Keratinocyte (primary cell): ENCODE data around the gene CCDC38. TPM values are rescaled to one million over a fixed set of nuclear protein-coding genes. Genes with fewer than 3 reads are reported as not detected.
"Not testable (repeated sequence)": the region's sequence is repeated elsewhere in the genome, so short reads cannot be mapped to it uniquely, and the experiment has no call there.

Source experiments
- DNase-seq: peaks from one replicate; pipeline ENCODE4 v3.0.0-alpha.2; 2011; ENCODE audit warnings: low read depth, missing footprints, low spot score
- FAIRE-seq: peaks from 2 replicates; lab custom pipeline; 2011; peaks lifted over from hg19 to GRCh38; lab: Jason Lieb, UNC
- H2AFZ ChIP-seq: 2 replicates; pipeline ENCODE4 v1.6.0; 2012; ENCODE audit warnings: low read length, control low read depth, inconsistent platforms; ENCODE audit not compliant: control insufficient read depth
- H3K27ac ChIP-seq: 2 replicates; pipeline ENCODE4 v1.5.1; 2011; ENCODE audit warnings: low read length; ENCODE audit not compliant: control insufficient read depth, insufficient read depth
- H3K27me3 ChIP-seq: 3 replicates; pipeline ENCODE4 v1.6.0; 2011; ENCODE audit warnings: low read length; ENCODE audit not compliant: control insufficient read depth, insufficient read depth; ENCODE audit errors: extremely low read depth
- H3K36me3 ChIP-seq, 2 experiments: 2 replicates in 1 of 2; 3 replicates in 1 of 2; pipeline ENCODE4 v1.5.1; 2011; ENCODE audit warnings: low read length in 2 of 2, mild to moderate bottlenecking in 1 of 2; ENCODE audit not compliant: control insufficient read depth in 2 of 2, insufficient read depth in 2 of 2; ENCODE audit errors: extremely low read depth in 1 of 2
- H3K4me1 ChIP-seq: 3 replicates; pipeline ENCODE4 v1.5.1; 2011; ENCODE audit warnings: low read length; ENCODE audit not compliant: control insufficient read depth, insufficient read depth; ENCODE audit errors: extremely low read depth
- H3K4me2 ChIP-seq: 3 replicates; pipeline ENCODE4 v1.6.0; 2011; ENCODE audit warnings: low read depth, low read length; ENCODE audit not compliant: control insufficient read depth, insufficient read depth; ENCODE audit errors: extremely low read depth
- H3K4me3 ChIP-seq, 3 experiments: fragments of 200-600 bp in 1 of 3; sonication (generic) in 1 of 3; 2 replicates in 2 of 3; 3 replicates in 1 of 3; pipeline ENCODE4 v1.5.1; 2011 to 2016; ENCODE audit warnings: low read length in 3 of 3, mild to moderate bottlenecking in 3 of 3, control low read depth in 2 of 3, inconsistent platforms in 1 of 3, low read depth in 1 of 3, mixed read lengths in 1 of 3, mixed run types in 1 of 3, moderate library complexity in 1 of 3; ENCODE audit not compliant: control insufficient read depth in 2 of 3, insufficient read depth in 2 of 3; ENCODE audit errors: extremely low read depth in 1 of 3
- H3K79me2 ChIP-seq: 2 replicates; pipeline ENCODE4 v1.6.0; 2012; ENCODE audit warnings: low read length; ENCODE audit not compliant: control insufficient read depth, insufficient read depth
- H3K9ac ChIP-seq: 3 replicates; pipeline ENCODE4 v1.6.0; 2011; ENCODE audit warnings: low read length; ENCODE audit not compliant: control insufficient read depth, insufficient read depth; ENCODE audit errors: extremely low read depth
- H3K9me1 ChIP-seq: 3 replicates; pipeline ENCODE4 v1.6.0; 2011; ENCODE audit warnings: low read length; ENCODE audit not compliant: control insufficient read depth, insufficient read depth; ENCODE audit errors: extremely low read depth
- H3K9me3 ChIP-seq: 2 replicates; pipeline ENCODE4 v1.5.1; 2012; ENCODE audit warnings: low read depth, low read length; ENCODE audit not compliant: control insufficient read depth
- H4K20me1 ChIP-seq: 3 replicates; pipeline ENCODE4 v1.6.0; 2011; ENCODE audit warnings: low read length; ENCODE audit not compliant: control insufficient read depth, insufficient read depth; ENCODE audit errors: extremely low read depth
- CTCF ChIP-seq, 3 experiments: IDR thresholded peaks in 1 of 3; conservative IDR thresholded peaks in 1 of 3; optimal IDR thresholded peaks in 1 of 3; 2 replicates in 2 of 3; 3 replicates in 1 of 3; pipeline versions ENCODE3 to v1.5.1; 2011; ENCODE audit warnings: low read length in 3 of 3, mild to moderate bottlenecking in 3 of 3, moderate library complexity in 2 of 3, control low read depth in 1 of 3, inconsistent platforms in 1 of 3; ENCODE audit not compliant: insufficient read depth in 2 of 3; ENCODE audit errors: extremely low read depth in 1 of 3
- EZH2 ChIP-seq: IDR thresholded peaks from one replicate; pipeline ENCODE4 v1.6.1; 2012; ENCODE audit warnings: inconsistent platforms, mild to moderate bottlenecking, low read length, moderate library complexity
- dilution Hi-C: fragments of 300-500 bp; cut with MboI; formaldehyde crosslinking; loops from one replicate; pipeline ENCODE4 v1.7.0; 2020; ENCODE audit warnings: low sequenced_read_pairs; ENCODE audit not compliant: extremely low pct_ligation_motif_present
- polyA plus RNA-seq, 5 experiments: library from polyadenylated mRNA; depleted of rRNA in 3 of 5; stranded (reverse) in 3 of 5; stranded (forward) in 1 of 5; unstranded in 1 of 5; fragments of >200 nt; gene quantifications; 1 replicate in 1 of 5; 2 replicates in 3 of 5; 3 replicates in 1 of 5; pipeline versions ENCODE4 v1.2.1 to v1.2.3, GENCODE V29; 2011 to 2012; ENCODE audit warnings: missing spikeins in 2 of 5, low read depth in 1 of 5, low replicate concordance in 1 of 5

CCDC38 gene
- polyA plus RNA-seq, 1 donor (not counting 4 experiments of a cell fraction or from before 2014, with no cell fraction given) = 0.04 TPM

GRCh38 chr12:95972832-95973456 lies 30.5 kb upstream of the CCDC38 start:
- Histone ChIP-seq H3K9ac (no peak overlapping the region), H3K79me2 (no peaks in the 10 kb centered on the region), H4K20me1 (no peaks in the 10 kb centered on the region), H3K27me3 (no peaks in the 10 kb centered on the region), H3K36me3 (no peaks in the 10 kb centered on the region), H3K9me1 (no peaks in the 10 kb centered on the region), H3K4me2 (no peak overlapping the region), H3K27ac (no peak overlapping the region), H3K4me1 (peaks cover 4% of the 10 kb centered on the region), H2AFZ (no peak overlapping the region), H3K9me3 (no peaks in the 10 kb centered on the region), H3K4me3 (no peak overlapping the region)
- TF ChIP-seq CTCF (optimal IDR thresholded peaks at IDR 0.05 in 1 of 3, IDR thresholded peaks at IDR 0.05 in 1 of 3, conservative IDR thresholded peaks at IDR 0.05 in 1 of 3; ENCODE audit: extremely low read depth in 1 of 3, insufficient read depth in 2 of 3, low read length in 3 of 3) = no peak
- no peak for TF ChIP-seq EZH2
- dilution Hi-C loops = no loop called here
- FAIRE-seq (no peak), DNase-seq (no peak)

- Histone ChIP-seq H3K27me3 (no peaks in the 10 kb centered on the region), H3K79me2 (no peaks in the 10 kb centered on the region), H4K20me1 (no peaks in the 10 kb centered on the region), H2AFZ (no peak overlapping the region), H3K27ac (no peak overlapping the region), H3K4me2 (no peak overlapping the region), H3K9me3 (no peaks in the 10 kb centered on the region), H3K9me1 (no peaks in the 10 kb centered on the region), H3K9ac (no peak overlapping the region), H3K4me1 (peaks cover 4% of the 10 kb centered on the region), H3K4me3 (no peak overlapping the region), H3K36me3 (no peaks in the 10 kb centered on the region)
- dilution Hi-C loops = no loop called here
- FAIRE-seq (no peak), DNase-seq (no peak)
- TF ChIP-seq EZH2 (no peak), CTCF (optimal IDR thresholded peaks at IDR 0.05 in 1 of 3, IDR thresholded peaks at IDR 0.05 in 1 of 3, conservative IDR thresholded peaks at IDR 0.05 in 1 of 3; ENCODE audit: extremely low read depth in 1 of 3, insufficient read depth in 2 of 3, low read length in 3 of 3) (no peak)
Observed at GRCh38 chr12:95970905-95971304, 28.5 kb upstream of the CCDC38 start.

- DNase-seq, H2AFZ ChIP-seq, H3K27ac ChIP-seq, H3K9me3 ChIP-seq, H3K9ac ChIP-seq, H3K4me3 ChIP-seq, H4K20me1 ChIP-seq, H3K36me3 ChIP-seq, H3K27me3 ChIP-seq, H3K79me2 ChIP-seq, H3K4me1 ChIP-seq, FAIRE-seq, H3K4me2 ChIP-seq, H3K9me1 ChIP-seq, dilution Hi-C loops: not testable (repeated sequence)
Observed at GRCh38 chr12:95969116-95969515, 26.7 kb upstream of the CCDC38 start.
